CD4-positive, alpha-beta T cell (primary cell): Measurements from ENCODE around the gene TNK1. TPM values are rescaled to one million over a fixed set of nuclear protein-coding genes. Genes with fewer than 3 reads are reported as not detected.
A peak's percentile ranks its signal among the peaks of the same experiment; 100 is the strongest.

Experiments used
- ATAC-seq: fragments of 200-7000 bp; cut with Tn5 transposase; one replicate; pipeline ENCODE4 v1.10.0; 2022; ENCODE audit warnings: mild to moderate bottlenecking; ENCODE audit not compliant: poor library complexity
- CTCF ChIA-PET: fragments of 350-600 bp; sonication (Branson Sonifier 250); formaldehyde crosslinking; loops from one replicate; lab custom pipeline; 2021; ENCODE audit warnings: antibody characterized with exemption, inconsistent platforms; lab: Charles Lee
- POLR2A ChIA-PET: fragments of 350-600 bp; sonication (Branson Sonifier 250); formaldehyde crosslinking; loops from one replicate; lab custom pipeline; 2021; ENCODE audit warnings: antibody characterized with exemption, inconsistent platforms; lab: Charles Lee
- DNase-seq, 14 experiments: peaks; one replicate each; pipeline ENCODE4 v3.0.0-alpha.2; 2013 to 2020; ENCODE audit warnings: mixed read lengths in 2 of 14
- H3K27ac ChIP-seq, 2 donors: one replicate each; pipeline versions ENCODE4 v1.5.1 to v1.7.0; 2013; ENCODE audit warnings: low read length in 2 of 2, low read depth in 1 of 2, mild to moderate bottlenecking in 1 of 2
- H3K27me3 ChIP-seq, 2 experiments: 1 replicate in 1 of 2; 2 replicates in 1 of 2; pipeline versions ENCODE4 v1.6.1 to v1.7.0; 2013; ENCODE audit warnings: low read length in 2 of 2, control low read depth in 1 of 2, mild to moderate bottlenecking in 1 of 2, moderate library complexity in 1 of 2; ENCODE audit not compliant: insufficient read depth in 2 of 2, control insufficient read depth in 1 of 2
- H3K36me3 ChIP-seq: one replicate; pipeline ENCODE4 v1.6.1; 2013; ENCODE audit warnings: low read length, control low read depth; ENCODE audit not compliant: insufficient read depth
- H3K4me1 ChIP-seq: one replicate; pipeline ENCODE4 v1.6.1; 2013; ENCODE audit warnings: low read length, control low read depth; ENCODE audit not compliant: insufficient read depth
- H3K4me3 ChIP-seq: one replicate; pipeline ENCODE4 v1.5.1; 2013; ENCODE audit warnings: mild to moderate bottlenecking, low read length, moderate library complexity
- H3K9me3 ChIP-seq, 2 experiments: 1 replicate in 1 of 2; 2 replicates in 1 of 2; pipeline versions ENCODE4 v1.6.1 to v1.7.0; 2013; ENCODE audit warnings: low read length in 2 of 2, mild to moderate bottlenecking in 2 of 2, control low read depth in 1 of 2, moderate library complexity in 1 of 2; ENCODE audit not compliant: control insufficient read depth in 1 of 2, insufficient read depth in 1 of 2
- H3K27ac Mint-ChIP-seq: one replicate; pipeline ENCODE4 v1.8.0; 2020; ENCODE audit warnings: mixed read lengths
- H3K27me3 Mint-ChIP-seq: one replicate; pipeline ENCODE4 v1.8.0; 2021; ENCODE audit warnings: mixed read lengths
- H3K36me3 Mint-ChIP-seq: one replicate; pipeline ENCODE4 v1.8.0; 2021; ENCODE audit warnings: low read depth, mixed read lengths
- H3K4me1 Mint-ChIP-seq: one replicate; pipeline ENCODE4 v1.8.0; 2021; ENCODE audit warnings: low read depth, mixed read lengths
- H3K4me3 Mint-ChIP-seq: one replicate; pipeline ENCODE4 v1.8.0; 2020; ENCODE audit warnings: mild to moderate bottlenecking, mixed read lengths
- H3K9me3 Mint-ChIP-seq: one replicate; pipeline ENCODE4 v1.8.0; 2020; ENCODE audit warnings: mixed read lengths
- CTCF ChIP-seq: fragments of 200-600 bp; IDR thresholded peaks from one replicate; pipeline ENCODE4 v1.8.0; 2022; ENCODE audit warnings: antibody characterized with exemption, mild to moderate bottlenecking
- intact Hi-C, 2 experiments: fragments of 100-400 bp; cut with DNase I in 1 of 2; cut with micrococcal nuclease in 1 of 2; formaldehyde crosslinking; loops; one replicate each; pipeline versions ENCODE4 v1.15.1 to v1.9.0; 2023 to 2025; cut with DNase I, micrococcal nuclease
- total RNA-seq, 174 experiments: library from RNA in 2 of 174; stranded (reverse) in 2 of 174; gene quantifications; one replicate each; pipeline ENCODE4 v1.2.3 and lab custom pipeline; 2021 to 2026

Gene TNK1
- total RNA-seq, 2 experiments from 2014 or later: 11.0 to 12.4 TPM

- Histone ChIP-seq H3K9me3 (peaks cover 0 to 12% of the 10 kb centered on the region in 2 experiments), H3K36me3 (no peaks in the 10 kb centered on the region), H3K27ac (no peak overlapping the region), H3K4me3 (peak overlapping the region; percentile 39), H3K27me3 (peaks cover 46 to 55% of the 10 kb centered on the region in 2 experiments), H3K4me1 (peaks cover 60% of the 10 kb centered on the region)
- Mint-ChIP-seq H3K9me3 (no peaks in the 10 kb centered on the region), H3K27me3 (peaks cover 52% of the 10 kb centered on the region), H3K27ac (peak overlapping the region; percentile 43), H3K4me3 (peak overlapping the region; percentile 85), H3K36me3 (peaks cover 4% of the 10 kb centered on the region), H3K4me1 (peaks cover 48% of the 10 kb centered on the region)
- POLR2A ChIA-PET: interaction anchor here (0.6 to 9.0 kb wide), 6 partner anchors 16 to 248 kb away, joined by 3 to 156 read pairs (median 4); partner anchors contain the start of genes GABARAP, POLR2A, SLC35G6 and TP53
- intact Hi-C loops: loop anchor here (1.0 to 10.0 kb wide), 7 partner anchors 15 to 392 kb away; partner anchors contain the start of genes CTDNEP1 (in 1 of the 2), EIF5A (in 1 of the 2), ELP5 (in 1 of the 2) and KCTD11 (in 1 of the 2)
- CTCF ChIA-PET: interaction anchor here (1.9 to 4.8 kb wide), 4 partner anchors 40 to 122 kb away, joined by 5 to 61 read pairs (median 36); partner anchors contain the start of genes POLR2A, SENP3 and ZBTB4
- ATAC-seq (no peak), DNase-seq (no peak)
- TF ChIP-seq CTCF: no peak
Measured at GRCh38 chr17:7438656-7439460, 58.0 kb downstream of the TNK1 start.

Other genes with a start within 250 kb of the TNK1 start
- under 1 TPM; 0.64 to 0.85 TPM for gene ASGR1, start 201.7 kb upstream of the TNK1 start, total RNA-seq
- 10 to 100 TPM; 10.2 to 11.0 TPM for gene DLG4, start 161.3 kb upstream of the TNK1 start, total RNA-seq
- 100 to 1,000 TPM; 237 to 257 TPM for gene ACADVL, start 161.2 kb upstream of the TNK1 start, total RNA-seq
- gene DVL2, start 146.6 kb upstream of the TNK1 start, total RNA-seq: 10 to 100 TPM; 40.9 to 41.3 TPM
- gene PHF23, start 141.6 kb upstream of the TNK1 start, total RNA-seq: 1 to 10 TPM; 4.5 to 5.1 TPM
- 100 to 1,000 TPM; 182 to 195 TPM for gene GABARAP, start 138.6 kb upstream of the TNK1 start, total RNA-seq
- gene CTDNEP1, start 129.4 kb upstream of the TNK1 start, total RNA-seq: 10 to 100 TPM; 79.3 to 80.7 TPM
- gene ELP5, start 128.9 kb upstream of the TNK1 start, total RNA-seq: 10 to 100 TPM; 20.1 to 21.3 TPM
- 1 to 10 TPM; 1.1 to 1.2 TPM for gene CLDN7, start 118.6 kb upstream of the TNK1 start, total RNA-seq
- gene SLC2A4, start 99.4 kb upstream of the TNK1 start, total RNA-seq: not detected
- under 1 TPM in 1 of 2 experiments, not detected in 1; 0.56 TPM for gene YBX2, start 86.5 kb upstream of the TNK1 start, total RNA-seq
- gene EIF5A, start 73.5 kb upstream of the TNK1 start, total RNA-seq: 100 to 1,000 TPM; 471 to 480 TPM
- 100 to 1,000 TPM; 122 to 140 TPM for gene GPS2, start 65.7 kb upstream of the TNK1 start, total RNA-seq
- gene NEURL4, start 51.8 kb upstream of the TNK1 start, total RNA-seq: 10 to 100 TPM; 29.0 to 30.8 TPM
- 100 to 1,000 TPM; 565 to 575 TPM for gene ACAP1, start 44.6 kb upstream of the TNK1 start, total RNA-seq
- gene KCTD11, start 28.9 kb upstream of the TNK1 start, total RNA-seq: 1 to 10 TPM; 1.3 to 1.6 TPM
- not detected for gene TMEM95, start 25.9 kb upstream of the TNK1 start, total RNA-seq
- 10 to 100 TPM; 66.3 to 70.3 TPM for gene PLSCR3, start 13.4 kb downstream of the TNK1 start, total RNA-seq
- gene TMEM256, start 23.0 kb downstream of the TNK1 start, total RNA-seq: 10 to 100 TPM; 29.0 to 29.4 TPM
- gene NLGN2, start 26.8 kb downstream of the TNK1 start, total RNA-seq: 1 to 10 TPM; 7.6 to 8.4 TPM
- not detected for gene SPEM1, start 39.2 kb downstream of the TNK1 start, total RNA-seq
- gene SPEM2, start 44.5 kb downstream of the TNK1 start, total RNA-seq: not detected
- gene SPEM3, start 47.8 kb downstream of the TNK1 start, total RNA-seq: not detected
- gene TMEM102, start 54.3 kb downstream of the TNK1 start, total RNA-seq: 1 to 10 TPM; 6.8 to 7.1 TPM
- gene FGF11, start 58.4 kb downstream of the TNK1 start, total RNA-seq: 1 to 10 TPM; 1.5 to 1.7 TPM
- 1 to 10 TPM; 1.6 to 2.2 TPM for gene CHRNB1, start 64.0 kb downstream of the TNK1 start, total RNA-seq
- gene ZBTB4, start 98.5 kb downstream of the TNK1 start, total RNA-seq: 10 to 100 TPM; 55.1 to 55.6 TPM
- gene SLC35G6, start 100.4 kb downstream of the TNK1 start, total RNA-seq: under 1 TPM in 1 of 2 experiments, not detected in 1; 0.17 TPM
- gene POLR2A, start 103.3 kb downstream of the TNK1 start, total RNA-seq: 100 to 1,000 TPM; 491 to 501 TPM
- 10 to 100 TPM; 17.0 to 19.1 TPM for gene TNFSF12, start 168.0 kb downstream of the TNK1 start, total RNA-seq
- 1 to 10 TPM; 1.1 to 1.7 TPM for gene TNFSF13, start 177.7 kb downstream of the TNK1 start, total RNA-seq
- 10 to 100 TPM; 27.7 to 28.9 TPM for gene SENP3, start 180.8 kb downstream of the TNK1 start, total RNA-seq
- under 1 TPM; 0.33 to 0.95 TPM for gene CD68, start 198.5 kb downstream of the TNK1 start, total RNA-seq
- gene MPDU1, start 202.8 kb downstream of the TNK1 start, total RNA-seq: 10 to 100 TPM; 12.0 to 12.9 TPM
- under 1 TPM in 1 of 2 experiments, not detected in 1; 0.30 TPM for gene SOX15, start 209.0 kb downstream of the TNK1 start, total RNA-seq
- 10 to 100 TPM; 20.6 to 22.5 TPM for gene FXR2, start 233.8 kb downstream of the TNK1 start, total RNA-seq
- gene SAT2, start 246.7 kb downstream of the TNK1 start, total RNA-seq: 10 to 100 TPM; 55.7 to 60.3 TPM
- gene SHBG, start 249.0 kb downstream of the TNK1 start, total RNA-seq: not detected